GM18505 (cell line): Measurements from ENCODE around the gene SLC7A6.

Experiments used
- ATAC-seq: cut with Tn5 transposase; IDR thresholded peaks from one replicate; pipeline ENCODE4 v1.9.1; 2021; ENCODE audit not compliant: unreplicated experiment
- POLR2A ChIP-seq: IDR thresholded peaks from 4 replicates; pipeline ENCODE4 v1.6.1; 2011; ENCODE audit warnings: borderline replicate concordance; ENCODE audit not compliant: insufficient read depth, insufficient read length; ENCODE audit errors: extremely low read depth

SLC7A6 gene

GRCh38 chr16:68299571-68300453 lies 35.5 kb downstream of the SLC7A6 start:
- ATAC-seq: no peak
- TF ChIP-seq POLR2A: no peak

- TF ChIP-seq POLR2A: peak; percentile 31
- ATAC-seq: no peak
Observed at GRCh38 chr16:68300734-68301459, 36.6 kb downstream of the SLC7A6 start.

DNA sequence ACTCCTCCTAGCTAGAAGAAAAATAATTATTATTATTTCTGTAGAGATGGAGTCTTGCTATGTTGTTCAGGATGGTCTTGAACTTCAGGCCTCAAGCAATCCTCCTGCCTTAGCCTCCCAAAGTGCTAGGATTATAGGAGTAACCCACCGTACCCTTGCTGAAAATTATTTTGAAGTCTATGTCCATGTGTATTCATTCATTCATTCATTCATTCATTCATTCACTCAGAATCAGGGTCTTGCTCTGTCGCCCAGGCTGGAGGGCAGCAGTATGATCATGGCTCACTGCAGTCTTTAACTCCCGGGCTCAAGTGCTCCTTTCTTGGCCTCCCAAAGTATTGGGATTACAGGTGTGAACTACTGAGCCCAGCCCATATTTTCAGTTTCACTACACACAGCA lies 42.3 kb downstream of the SLC7A6 start:
- ATAC-seq: no peak
- no peak for TF ChIP-seq POLR2A

- ATAC-seq: no peak
- TF ChIP-seq POLR2A: no peak
Observed at GRCh38 chr16:68309799-68310198, 45.5 kb downstream of the SLC7A6 start.

DNA sequence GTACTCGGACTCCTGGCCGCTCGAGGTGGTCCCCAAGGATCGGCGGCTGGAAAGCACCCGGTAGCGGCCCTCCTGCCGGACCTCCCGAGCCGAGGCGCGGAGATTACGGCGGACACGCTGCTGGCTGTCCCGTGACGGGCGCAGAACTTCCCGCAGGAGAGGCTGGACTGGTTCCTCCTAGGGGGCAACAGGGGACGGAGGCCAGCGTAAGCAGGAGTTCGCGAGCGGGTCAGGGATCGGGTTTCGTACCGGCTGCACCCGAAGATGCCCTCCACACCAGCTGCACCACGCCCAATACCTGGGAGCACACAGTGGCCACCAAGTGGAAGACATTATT lies 46.1 kb downstream of the SLC7A6 start:
- ATAC-seq: no peak
- TF ChIP-seq POLR2A: no peak

GRCh38 chr16:68310774-68311511 lies 46.6 kb downstream of the SLC7A6 start, which contains the start of the genes PRMT7 and SLC7A6OS:
Gene PRMT7, plus strand, starts transcription at chr16:68311019. Its CDS starts 4,961 bp downstream, at chr16:68315980.
Gene SLC7A6OS, minus strand, starts transcription at chr16:68310946. Its CDS starts 20 bp downstream, at chr16:68310926.
- TF ChIP-seq POLR2A: peak; percentile 94
- ATAC-seq: peak; percentile 92

GRCh38 chr16:68313116-68313515 lies 48.8 kb downstream of the SLC7A6 start:
- no peak for ATAC-seq
- TF ChIP-seq POLR2A: no peak

- TF ChIP-seq POLR2A: no peak
- no peak for ATAC-seq
Observed at GRCh38 chr16:68319185-68319908, 55.0 kb downstream of the SLC7A6 start.

GRCh38 chr16:68324336-68324735 lies 60.0 kb downstream of the SLC7A6 start:
- TF ChIP-seq POLR2A: no peak

GRCh38 chr16:68324780-68325357 lies 60.5 kb downstream of the SLC7A6 start:
- ATAC-seq: no peak
- TF ChIP-seq POLR2A: no peak

More at GRCh38 chr16:68324336-68324735, 60.0 kb downstream of the SLC7A6 start:
- no peak for ATAC-seq

DNA sequence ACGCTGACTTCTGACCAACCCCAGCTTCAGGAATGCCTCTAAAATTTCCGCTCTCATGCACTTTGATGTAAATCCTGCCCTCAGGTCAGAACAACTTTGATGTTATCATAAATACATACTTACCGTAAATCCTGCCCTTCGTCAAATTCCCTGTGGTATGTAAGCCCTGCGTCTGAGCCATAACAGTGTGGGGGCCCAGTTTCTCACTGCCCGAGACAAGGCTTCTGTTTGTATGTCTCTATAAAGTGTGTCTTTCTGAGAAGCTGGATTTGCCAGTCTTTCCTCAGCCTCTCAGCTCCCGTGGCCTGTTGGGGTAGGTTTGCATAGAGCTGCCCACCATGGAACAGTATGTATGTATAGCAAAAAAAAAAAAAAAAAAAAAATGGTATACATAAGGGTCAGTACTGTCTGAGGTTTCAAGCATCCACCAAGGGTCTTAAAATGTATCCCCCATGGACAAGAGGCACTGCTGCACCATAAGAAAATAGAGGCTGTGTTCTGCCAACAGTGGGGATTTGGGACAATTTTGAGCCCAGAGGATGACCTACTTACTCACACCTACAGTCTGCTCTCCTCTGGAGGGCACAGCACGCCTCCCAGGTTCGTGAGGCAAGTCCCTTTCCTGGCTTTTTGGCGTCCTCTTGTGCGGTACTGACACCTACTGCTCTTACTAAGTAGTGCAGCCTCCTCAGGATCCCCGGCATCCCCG lies 64.0 kb downstream of the SLC7A6 start:
- peak; percentile 53 for ATAC-seq
- TF ChIP-seq POLR2A: no peak
